D721Med (cell line): ENCODE results near the gene MTMR10.
A peak's percentile ranks its signal among the peaks of the same experiment; 100 is the strongest.

ENCODE experiments used
- DNase-seq: peaks from one replicate; pipeline ENCODE4 v3.0.0; 2011; ENCODE audit warnings: low spot score; ENCODE audit not compliant: insufficient read length
- FAIRE-seq: peaks from 2 replicates; lab custom pipeline; 2011; peaks lifted over from hg19 to GRCh38; lab: Jason Lieb, UNC
- CTCF ChIP-seq: IDR thresholded peaks from 2 replicates; pipeline ENCODE4 v1.5.1; 2012; ENCODE audit warnings: mild to moderate bottlenecking, control low read depth; ENCODE audit not compliant: insufficient read depth; ENCODE audit errors: missing control alignments

Gene MTMR10

GRCh38 chr15:30997270-30997669 lies 5.8 kb upstream of the MTMR10 start:
- no peak for TF ChIP-seq CTCF
- FAIRE-seq (no peak), DNase-seq (no peak)

- TF ChIP-seq CTCF = no peak
- FAIRE-seq (no peak), DNase-seq (no peak)
Observed at GRCh38 chr15:30992249-30992864, 929 bp upstream of the MTMR10 start.

- TF ChIP-seq CTCF = no peak
- FAIRE-seq (no peak), DNase-seq (no peak)
Observed at GRCh38 chr15:30990446-30991254, 778 bp downstream of the MTMR10 start.

- FAIRE-seq = no peak
- no peak for TF ChIP-seq CTCF
- DNase-seq = no peak
Observed at GRCh38 chr15:30990036-30990435, 1.4 kb downstream of the MTMR10 start.

GRCh38 chr15:30985081-30985531 lies 6.3 kb downstream of the MTMR10 start:
- no peak for FAIRE-seq
- no peak for DNase-seq
- no peak for TF ChIP-seq CTCF

GRCh38 chr15:30984542-30984941 lies 6.9 kb downstream of the MTMR10 start:
- peak; percentile 90 for FAIRE-seq
- DNase-seq = peak; percentile 46
- TF ChIP-seq CTCF = no peak

GRCh38 chr15:30984118-30984517 lies 7.3 kb downstream of the MTMR10 start:
- DNase-seq (no peak), FAIRE-seq (no peak)
- TF ChIP-seq CTCF = no peak
